ENCODE measurements around the gene COL26A1.

- TF ChIP-seq, protein P1, sequence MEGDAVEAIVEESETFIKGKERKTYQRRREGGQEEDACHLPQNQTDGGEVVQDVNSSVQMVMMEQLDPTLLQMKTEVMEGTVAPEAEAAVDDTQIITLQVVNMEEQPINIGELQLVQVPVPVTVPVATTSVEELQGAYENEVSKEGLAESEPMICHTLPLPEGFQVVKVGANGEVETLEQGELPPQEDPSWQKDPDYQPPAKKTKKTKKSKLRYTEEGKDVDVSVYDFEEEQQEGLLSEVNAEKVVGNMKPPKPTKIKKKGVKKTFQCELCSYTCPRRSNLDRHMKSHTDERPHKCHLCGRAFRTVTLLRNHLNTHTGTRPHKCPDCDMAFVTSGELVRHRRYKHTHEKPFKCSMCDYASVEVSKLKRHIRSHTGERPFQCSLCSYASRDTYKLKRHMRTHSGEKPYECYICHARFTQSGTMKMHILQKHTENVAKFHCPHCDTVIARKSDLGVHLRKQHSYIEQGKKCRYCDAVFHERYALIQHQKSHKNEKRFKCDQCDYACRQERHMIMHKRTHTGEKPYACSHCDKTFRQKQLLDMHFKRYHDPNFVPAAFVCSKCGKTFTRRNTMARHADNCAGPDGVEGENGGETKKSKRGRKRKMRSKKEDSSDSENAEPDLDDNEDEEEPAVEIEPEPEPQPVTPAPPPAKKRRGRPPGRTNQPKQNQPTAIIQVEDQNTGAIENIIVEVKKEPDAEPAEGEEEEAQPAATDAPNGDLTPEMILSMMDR (IDR thresholded peaks at IDR 0.05), result no peak
- no peak for TF ChIP-seq POLR2A (IDR thresholded peaks at IDR 0.05)
- TF ChIP-seq EP300 (IDR thresholded peaks at IDR 0.05), result no peak
- TF ChIP-seq POLR2AphosphoS5 (IDR thresholded peaks at IDR 0.05), result no peak
These were observed 193.2 kb downstream of the COL26A1 start for GRCh38 chr7:101555921-101556275.
